NCI-H345 (cell line): ENCODE measurements around the gene PDE2A.

Experiments
- DNase-seq: peaks from one replicate; lab custom pipeline; 2025; lab: John Stamatoyannopoulos, UW

PDE2A gene

DNA sequence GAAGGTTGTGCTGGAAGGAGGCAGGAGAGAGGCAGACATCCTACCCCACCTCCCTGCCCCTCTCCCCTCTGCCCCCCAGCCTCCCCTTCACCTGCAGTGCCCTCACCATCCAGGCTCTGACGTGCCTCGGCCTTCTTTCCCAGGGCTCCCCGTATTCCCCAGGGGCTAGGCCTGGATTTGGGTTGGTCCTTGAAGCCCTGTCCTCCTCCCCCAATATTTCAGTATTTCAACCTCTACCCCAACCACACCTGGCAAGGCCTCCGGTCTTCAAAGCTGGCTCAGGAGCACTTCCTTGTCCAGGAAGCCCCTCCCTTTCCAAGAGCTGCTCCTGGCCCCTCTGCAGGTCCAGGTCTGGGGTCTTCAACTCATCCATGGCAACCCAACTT, 8.6 kb upstream of the PDE2A start:
- DNase-seq = no peak

DNA sequence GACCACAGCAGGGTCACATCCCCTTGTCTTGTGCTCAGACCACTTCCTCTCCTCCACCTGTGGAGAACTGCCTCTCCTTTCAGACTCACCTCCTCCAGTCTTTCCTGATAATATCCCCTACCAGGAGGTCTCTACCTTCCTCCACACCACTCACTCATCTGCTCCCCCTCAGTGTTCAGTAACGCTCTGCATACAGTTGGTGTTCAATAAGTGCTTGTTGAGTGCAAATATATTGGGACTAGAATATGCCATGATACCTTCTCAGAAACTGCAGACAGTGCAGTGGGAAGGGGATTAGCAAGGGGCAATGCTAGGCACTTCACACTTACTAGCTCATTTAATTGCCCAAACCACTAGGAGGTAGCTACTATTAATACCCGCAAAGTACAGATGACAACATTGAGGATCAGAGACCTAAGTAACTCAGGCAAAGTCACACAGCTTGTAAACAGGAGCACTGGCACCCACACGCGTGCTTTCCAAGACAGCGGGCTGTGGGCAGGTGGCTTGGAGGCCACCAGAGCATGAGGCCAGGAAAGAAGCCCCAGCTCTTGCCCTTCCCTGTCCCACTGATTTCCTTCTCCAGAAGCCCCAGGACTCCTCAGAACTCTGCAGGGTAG, 8.1 kb upstream of the PDE2A start:
- DNase-seq = no peak

DNA sequence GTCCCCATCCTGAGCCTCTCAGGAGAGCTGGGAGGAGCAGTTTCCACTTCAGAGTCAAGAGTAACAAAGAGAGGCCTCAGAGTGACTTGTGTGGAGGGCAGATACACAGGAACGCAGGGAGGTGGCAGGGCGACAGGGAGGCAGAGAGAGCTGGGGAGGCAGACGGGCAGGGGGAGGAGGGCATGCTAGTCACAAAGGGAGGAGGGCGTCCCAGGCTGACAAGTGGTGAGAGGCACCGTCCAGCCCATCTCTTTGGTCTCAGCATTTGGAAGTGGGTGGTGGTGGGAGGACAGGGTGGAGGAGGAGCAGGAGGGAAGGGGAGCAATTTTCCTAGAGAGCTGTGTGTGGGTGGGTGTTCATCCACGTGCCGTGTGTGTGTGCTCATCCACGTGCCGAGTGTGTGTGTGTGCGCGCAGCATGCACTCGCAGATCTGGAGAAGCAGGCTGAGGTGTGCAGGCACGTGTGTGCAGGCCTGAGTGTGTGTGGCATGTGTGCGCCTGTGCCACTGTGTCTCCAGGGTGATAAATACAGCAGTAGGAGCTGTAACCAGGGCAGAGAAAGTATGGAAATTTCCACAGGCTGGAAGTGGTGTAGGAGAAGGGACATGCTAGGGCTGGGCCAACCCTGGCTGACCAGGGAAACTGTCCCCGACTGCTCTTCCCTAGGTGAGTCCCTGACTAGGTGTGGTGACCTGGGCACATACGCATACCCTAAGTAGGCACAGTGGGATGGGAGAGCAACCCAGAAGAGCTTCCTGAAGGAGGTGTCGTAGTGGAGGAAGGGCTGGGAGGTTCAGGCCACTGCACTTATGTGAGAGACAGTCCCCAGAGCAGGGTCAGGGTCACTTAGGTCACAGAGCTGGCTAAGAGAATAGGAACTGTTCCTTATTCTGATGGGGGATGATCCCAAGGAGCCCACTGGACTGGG, 7.3 kb upstream of the PDE2A start:
- DNase-seq = no peak

DNA sequence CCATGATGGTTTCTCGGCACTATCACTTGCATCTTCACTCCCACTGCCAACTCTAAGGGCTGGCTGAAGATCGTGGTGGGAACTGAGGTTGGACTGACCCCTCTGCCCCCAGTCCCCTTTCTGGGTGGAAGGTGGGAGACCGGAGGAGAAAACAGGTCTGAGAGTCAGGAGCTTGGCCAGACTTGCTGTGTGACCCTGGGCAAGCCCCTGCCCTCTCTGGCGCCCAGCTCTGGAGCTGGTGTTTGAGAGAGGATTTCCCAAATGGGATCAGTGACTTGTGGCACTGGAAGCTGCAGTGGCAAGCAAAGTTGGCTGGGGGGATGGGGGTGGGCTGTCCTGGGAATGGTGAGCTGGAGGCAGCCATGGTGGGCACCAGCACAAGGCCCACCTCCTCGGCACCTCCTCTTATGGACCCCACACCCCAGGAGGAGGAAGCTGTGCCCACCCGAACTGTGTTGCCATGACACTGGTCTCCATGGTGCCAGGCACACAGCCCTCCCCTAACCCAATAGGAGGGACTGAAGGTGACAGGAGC, 6.5 kb upstream of the PDE2A start:
- no peak for DNase-seq

DNA sequence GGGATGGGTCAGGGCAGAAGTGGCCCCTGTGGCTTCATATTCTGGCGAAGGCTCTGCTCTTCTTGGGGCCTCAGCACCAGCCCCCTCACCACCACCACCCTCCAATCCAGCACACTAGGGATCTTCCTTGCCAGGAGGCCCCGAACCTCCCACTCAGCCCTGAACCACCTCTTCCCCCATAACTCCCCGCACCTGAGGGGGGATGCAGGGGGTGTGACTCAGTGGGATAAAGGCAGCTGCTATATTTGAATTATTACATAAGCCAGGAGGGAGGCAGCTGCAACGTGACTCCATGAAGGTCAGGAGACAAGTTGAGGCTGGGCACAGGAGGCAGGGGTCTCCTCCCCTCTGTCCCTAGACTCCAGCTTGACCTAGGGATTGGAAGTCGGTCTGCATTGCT, 5.6 kb upstream of the PDE2A start:
- DNase-seq = no peak

DNA sequence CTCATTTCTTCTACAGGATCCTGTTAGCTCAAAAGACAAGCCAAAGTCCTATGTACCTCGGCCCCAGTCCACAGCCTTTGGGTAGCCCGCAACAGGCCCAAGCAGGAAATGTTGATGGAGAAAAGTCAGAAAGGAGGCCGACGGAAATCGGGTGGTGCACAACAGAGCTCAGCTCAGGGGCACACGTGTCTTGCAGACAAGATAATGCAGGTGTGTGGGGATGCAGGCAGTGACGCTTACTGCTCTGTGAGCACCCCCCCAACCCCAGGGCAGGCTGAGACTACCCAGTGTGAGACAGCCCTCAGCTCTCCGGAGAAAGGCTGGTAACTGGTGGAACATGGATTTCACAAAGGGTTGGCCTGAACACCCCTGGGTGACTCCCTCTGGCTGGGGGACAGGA, 4.3 kb upstream of the PDE2A start:
- DNase-seq = no peak

DNA sequence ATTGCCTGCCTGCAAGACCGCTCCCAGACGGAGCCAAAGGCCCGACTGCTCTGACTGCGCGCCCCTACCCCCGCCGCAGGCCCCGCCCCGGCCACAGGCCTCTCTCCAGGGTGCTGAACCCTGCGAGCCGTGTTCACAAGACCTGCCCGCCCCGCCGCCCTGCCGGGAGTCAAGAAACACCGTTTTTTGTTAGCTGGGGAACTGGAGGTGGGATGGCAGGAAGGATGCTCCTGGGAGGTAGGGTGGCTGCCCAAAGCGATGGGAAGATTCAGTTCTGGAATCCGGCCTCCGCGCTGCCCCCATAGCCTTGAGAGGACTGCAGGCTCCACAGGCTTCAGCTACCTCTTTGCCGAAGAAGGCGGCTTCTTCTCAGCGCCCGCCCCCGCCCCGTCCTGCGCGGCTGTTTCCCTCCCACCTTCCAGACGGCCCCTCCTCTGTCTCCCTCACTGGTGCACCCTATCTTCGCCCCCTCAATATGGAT, 2.7 kb upstream of the PDE2A start:
- no peak for DNase-seq

DNA sequence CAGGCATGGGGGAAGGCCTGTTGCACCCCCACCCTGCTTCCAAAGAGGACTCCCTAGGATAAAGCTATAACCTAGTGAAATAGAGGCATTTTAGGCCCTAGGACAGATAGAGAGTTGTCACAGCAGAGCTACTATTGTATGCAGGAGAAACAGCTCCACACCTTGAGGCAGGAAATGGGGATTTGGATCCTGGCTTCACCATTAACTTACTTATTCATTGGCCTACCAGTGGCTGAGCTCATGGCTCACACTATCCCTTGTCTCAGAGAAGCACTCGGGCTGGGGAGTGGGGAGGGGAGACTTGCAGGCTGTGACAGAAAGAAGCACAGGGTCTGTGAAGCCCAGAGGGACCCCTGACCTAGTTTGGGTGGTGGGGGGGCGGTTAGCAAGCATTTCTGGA, 999 bp upstream of the PDE2A start:
- DNase-seq = no peak

DNA sequence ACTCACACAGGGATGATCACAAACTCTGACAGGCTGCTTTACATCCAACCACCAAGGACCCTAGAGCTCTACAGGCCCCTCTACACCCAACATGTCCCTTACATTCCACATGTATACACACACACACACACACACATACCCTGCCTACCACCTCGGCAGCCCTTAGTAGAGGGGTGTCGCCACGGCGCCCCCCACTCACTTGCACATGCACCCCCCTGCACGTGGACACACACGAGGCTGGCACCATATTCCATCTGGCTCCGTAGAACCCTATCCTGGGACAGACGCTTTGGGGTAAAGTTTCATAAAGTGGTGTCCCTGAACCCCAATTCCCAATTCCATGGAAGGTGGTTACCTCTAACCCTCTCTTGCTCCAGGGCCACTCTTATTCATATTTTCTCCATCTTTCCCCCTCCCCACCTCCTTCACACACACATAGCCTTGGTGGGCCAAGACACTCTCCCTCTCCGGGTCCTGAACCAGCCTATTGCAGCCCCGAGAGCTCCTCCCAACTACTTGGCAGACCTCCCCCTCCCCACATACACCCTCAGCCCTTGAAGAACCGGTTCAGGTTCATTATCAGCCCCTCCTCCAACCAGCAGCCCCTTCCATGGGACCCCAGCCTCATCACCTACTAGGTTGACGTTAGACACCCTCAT, 809 bp downstream of the PDE2A start:
- DNase-seq = no peak

DNA sequence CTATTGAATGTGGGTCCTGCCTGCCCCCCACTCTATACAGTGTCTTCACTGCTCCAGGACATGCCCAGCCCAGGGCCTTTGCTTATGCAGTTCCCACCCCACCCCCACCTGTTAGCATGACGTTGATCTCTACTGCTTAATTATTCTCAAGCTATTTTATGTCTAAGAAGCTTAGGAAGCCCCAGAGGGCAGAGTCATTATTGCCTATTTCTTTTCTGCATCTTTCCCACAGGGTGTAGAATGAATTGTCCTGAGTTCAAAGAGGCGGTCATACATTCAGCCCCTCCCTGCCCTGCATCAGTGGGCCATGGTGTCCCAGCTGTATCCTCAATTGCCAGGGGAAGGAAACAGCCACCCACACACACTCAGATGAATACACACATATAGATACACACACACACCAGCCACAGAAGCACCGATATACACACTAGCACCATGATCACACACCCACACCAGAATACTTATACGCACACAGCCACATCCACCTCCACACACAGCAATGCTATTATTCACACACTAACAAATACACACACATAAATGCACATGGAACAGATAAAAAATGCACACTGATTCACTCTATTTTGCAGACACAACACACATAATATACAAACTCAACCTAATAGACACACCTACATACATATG, 1.5 kb downstream of the PDE2A start:
- DNase-seq = no peak

DNA sequence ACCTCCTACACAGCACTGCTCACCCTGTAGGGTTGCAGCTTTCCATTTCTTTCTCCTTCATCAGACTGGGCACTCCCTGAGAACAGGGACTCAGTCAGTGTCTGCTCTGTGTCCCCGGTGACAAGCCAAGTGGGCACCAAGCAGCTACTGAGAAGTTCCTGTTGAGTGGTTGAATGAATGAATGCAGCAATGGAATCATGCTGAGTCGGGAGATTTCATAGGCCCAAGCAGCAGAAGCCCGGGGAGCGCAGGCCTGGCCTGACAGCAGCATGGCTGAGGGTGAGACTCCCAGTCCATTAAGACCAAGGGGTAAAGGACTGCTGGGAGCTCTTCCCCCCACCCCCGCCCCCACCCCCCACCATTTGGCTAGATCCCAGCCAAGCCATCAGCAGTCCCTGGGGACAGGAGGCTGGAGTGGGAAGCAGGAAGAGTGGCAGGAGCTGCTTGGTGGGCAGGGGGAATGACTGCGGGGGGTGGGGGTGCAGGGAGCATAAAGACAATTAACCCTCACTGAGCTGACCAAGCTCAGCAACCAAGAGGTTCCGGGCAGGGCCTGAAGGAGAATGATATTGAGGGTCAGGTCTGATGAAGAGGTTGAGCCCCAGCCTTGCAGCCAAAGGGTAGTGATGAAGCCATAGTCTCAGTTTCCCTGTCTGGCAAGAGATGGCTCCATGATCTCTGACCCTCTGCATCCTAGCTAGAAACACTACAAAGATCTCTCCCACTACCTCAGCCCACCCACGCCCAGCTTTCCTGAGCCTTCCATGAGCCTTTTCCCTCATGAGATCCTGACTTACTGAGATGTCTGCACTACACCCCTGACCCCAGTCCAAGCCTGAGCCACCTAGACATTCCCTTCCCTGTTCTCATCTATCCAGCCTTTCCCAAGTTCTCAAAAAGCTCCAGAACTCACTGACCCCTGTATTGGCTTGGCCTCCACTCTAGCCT, 2.8 kb downstream of the PDE2A start:
- DNase-seq = no peak

DNA sequence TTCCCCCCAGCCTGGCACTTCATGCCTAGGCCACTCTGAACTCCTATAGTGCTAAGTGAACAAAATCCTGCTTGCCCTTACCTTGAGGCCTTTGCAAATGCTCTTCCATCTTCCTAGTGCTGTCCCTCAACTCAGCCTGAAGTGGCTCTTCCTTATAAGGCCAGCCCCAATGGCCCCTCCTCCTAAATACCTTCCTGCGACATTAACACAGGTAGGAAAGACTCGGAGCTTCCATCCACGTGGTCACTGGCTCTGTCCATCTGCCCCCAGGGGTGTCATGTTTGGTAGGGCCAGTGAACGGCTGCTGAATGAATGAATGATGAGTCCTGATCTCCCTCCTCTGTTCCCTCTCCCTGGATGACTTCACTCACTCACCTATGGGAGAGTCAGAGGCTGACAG, 4.2 kb downstream of the PDE2A start:
- no peak for DNase-seq

DNA sequence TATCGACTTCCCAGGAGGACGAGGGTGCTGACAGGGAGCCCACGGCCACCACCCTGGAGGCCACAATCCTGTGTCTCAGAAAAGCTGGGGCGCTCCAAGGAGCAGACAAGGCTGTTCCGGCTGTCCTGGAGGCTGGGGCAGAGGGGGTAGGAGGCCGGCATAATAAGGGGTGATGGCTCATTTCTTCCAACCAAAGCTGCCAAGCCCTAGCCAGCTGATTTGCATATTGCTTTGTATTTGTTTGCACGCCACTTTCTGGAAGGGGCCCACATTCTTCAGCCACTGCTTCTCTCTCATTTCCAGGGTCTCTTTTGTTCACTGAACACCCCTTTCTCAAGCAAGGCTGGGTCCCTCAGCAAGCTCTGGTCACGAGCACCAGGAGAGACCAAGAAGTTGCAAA, 4.7 kb downstream of the PDE2A start:
- no peak for DNase-seq

DNA sequence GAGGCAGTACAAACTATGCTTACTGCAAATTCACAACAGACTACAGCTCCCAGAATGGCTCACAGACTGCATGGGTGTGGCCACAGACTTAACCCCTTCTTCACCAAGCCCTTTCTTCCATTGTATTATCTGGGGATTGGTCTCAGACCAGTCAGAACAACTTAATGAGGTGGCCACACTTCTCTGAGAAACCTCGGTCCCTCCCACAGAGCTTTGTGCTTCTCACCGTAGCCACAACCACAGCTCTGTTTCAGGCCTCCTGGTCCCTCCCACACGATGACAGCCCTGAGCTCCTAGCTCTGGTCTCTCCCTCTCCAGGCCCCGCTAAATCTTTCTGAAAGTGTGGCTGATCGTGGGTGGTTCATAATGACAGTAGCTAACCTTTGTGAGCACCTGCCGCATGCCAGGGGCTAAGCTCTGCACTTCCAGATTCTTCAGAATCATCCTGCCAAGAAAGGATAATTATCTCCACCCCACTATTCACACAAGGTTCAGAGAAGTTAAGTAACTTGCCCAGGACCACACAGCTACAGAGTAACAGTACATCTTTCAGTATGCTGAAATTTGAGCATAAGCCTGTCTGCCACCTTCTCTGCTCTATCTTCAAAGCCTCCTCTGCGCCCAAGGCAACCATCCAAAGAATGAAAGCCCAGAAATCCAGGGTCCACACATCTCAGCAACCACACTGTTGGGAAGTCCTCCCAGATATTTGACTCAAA, 5.4 kb downstream of the PDE2A start:
- no peak for DNase-seq

DNA sequence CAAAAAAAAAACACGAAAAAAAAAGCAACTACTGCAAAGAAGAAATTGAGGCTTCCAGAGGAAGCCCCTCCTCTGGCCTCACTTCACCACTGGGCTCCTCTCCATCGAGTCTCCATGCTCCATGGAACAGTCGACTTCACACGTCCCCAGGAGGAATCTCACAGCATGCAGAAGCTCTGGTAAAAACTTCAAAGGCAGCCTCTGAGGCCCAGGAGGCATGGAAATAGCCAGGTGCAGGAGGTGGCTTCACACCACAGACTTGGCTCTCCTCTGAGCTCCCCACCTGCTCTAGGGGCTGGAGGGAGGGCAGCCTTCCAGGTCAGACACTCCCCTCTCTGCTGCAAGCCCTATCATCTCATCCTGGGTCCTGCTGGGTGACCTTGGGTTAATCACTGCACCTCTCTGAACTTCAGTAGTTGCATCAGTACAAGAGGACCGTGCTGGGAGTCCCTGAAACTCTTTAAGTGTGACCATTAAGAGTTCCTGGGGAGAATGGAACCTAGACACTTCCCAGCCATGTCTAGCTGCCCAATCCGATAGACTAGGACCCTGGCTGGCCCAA, 8.2 kb downstream of the PDE2A start:
- DNase-seq = no peak

DNA sequence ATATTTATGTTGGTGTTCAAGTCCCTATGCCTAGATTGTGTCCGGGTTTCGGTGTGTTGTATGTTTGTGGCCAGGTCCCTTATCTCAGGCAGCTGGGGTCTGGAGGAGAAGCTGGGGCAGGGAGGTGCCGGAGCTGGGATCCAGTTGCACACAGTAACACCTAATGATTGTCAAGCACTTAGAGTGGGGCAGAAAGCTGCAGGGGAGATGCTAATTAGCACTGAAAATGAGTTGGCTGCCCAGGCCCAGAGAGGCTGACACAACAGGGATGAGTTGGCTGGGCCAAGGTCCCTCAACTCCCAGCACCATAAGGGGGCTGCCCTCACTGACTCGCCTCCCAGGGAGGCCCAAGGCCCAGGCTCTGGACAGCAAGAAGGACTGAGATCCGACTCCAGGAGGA, 12.2 kb downstream of the PDE2A start:
- DNase-seq = no peak

DNA sequence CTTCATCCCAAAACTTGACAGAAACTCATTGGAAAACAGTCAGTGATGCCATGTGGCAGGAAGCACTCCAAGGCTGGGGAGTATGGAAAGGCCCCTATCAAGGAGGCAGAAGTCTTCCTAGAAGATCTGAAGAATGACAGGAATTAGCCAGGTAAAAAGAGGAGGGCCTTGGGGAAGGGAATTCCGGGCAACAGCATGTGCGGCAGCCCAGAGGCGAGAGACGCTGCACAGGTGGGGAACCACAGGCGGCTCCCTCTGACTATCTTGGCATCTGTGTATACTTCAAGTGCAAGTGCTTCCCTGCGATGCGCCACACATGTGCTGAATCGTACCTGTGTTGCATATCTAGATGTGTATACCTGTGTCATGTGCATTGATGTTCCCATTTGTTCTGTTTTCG, 12.7 kb downstream of the PDE2A start:
- no peak for DNase-seq

DNA sequence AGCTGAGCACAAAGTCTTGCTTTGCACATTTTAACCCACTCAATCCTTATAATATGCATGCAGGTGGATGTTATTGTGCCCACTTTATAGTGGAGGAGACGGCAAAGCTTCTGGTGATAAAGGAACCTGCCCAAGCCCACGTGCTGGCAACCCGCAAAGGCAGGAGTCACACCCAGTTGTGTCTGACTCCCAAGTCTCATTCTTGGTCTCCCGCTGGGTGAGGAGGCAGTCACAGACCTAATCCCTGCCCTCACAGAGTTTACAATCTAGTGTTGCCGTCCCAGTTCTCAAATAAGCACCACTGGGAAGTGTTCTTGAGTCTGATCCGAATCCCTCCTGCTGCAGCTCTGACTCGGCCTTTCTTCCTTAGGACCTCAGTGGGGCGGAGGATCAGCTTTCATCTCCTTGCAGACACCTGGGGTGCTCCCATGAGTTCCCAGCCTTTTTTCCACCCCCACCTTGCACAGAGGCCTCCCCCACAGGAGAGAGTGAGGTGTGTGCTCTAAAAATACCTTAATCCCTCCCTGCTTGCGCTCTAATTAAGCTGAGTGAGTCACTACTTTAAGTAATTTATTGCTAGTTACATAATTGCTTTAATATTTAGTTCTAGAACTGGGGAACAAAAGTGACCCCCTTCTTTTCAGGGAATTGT, 15.1 kb downstream of the PDE2A start:
- no peak for DNase-seq

DNA sequence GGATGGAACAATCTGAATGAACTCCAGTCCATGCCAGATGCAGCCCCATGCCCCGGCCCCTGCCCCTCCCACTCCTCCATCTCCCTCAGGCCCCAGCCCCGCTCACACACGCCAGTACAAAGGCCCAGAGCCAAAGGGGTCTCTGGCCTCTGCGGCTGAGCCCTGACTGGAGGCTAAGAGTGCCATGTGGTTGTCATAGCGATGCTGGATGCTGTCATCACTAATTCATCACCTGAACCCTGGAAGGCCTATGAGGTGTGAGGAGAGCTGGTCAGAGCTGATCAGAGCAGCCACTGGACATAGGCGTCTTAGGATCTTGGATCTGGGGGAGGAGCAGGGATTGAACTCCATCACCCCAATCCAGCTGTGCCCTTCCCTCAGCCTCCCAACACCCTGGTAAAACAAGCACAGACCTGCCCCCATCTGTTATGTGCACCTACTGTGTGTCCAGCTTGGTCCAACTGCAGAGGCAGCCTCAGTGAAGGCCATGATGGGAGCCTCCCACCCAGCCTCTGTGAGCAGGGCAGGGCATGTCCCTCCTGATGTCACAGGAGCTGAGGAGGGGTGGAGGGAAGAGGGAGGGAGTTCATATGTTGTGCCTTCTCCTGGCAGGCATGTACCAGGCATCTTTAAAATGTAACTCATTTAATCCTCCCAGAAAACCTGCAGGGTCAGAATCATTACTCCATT, 16.7 kb downstream of the PDE2A start:
- no peak for DNase-seq
